Measurements from ENCODE around the gene SYNGR1. TPM values are rescaled to one million over a fixed set of nuclear protein-coding genes. Genes with fewer than 3 reads are reported as not detected.

The SYNGR1 gene
- total RNA-seq, 1 experiment from 2014 or later: 17.8 TPM

GRCh38 chr22:39303892-39304671, 45.7 kb upstream of the SYNGR1 start:
- no TSS peak for BruUV-seq (replicated peaks)
- CTCF ChIA-PET: no interaction called here
- no peak for DNase-seq (ENCODE audit: low read depth, low spot score)
- no peaks in the 10 kb centered on the region for H3K36me3 ChIP-seq (ENCODE audit: control insufficient read depth, insufficient read depth, low read length)
- no peak overlapping the region; the same call in 1 of the 2 replicates for H3K27ac ChIP-seq (ENCODE audit: low read length)
- POLR2A ChIA-PET: no interaction called here
- H3K4me3 ChIP-seq (ENCODE audit: low read depth in 2 of 2, low read length in 2 of 2): no peak overlapping the region
- intact Hi-C loops (cut with micrococcal nuclease; ENCODE audit: unreplicated experiment) (no loop called here), in situ Hi-C loops (cut with HindIII; ENCODE audit: low pct_unique_long_range_greater_than_20kb, low sequenced_read_pairs) (no loop called here)
- H3K27me3 ChIP-seq (ENCODE audit: control insufficient read depth, insufficient read depth, low read length): no peaks in the 10 kb centered on the region
- TF ChIP-seq SIN3A (IDR thresholded peaks at IDR 0.05; ENCODE audit: borderline replicate concordance, insufficient read depth, low read depth, low read length): no peak
- TF ChIP-seq REST (IDR thresholded peaks at IDR 0.05; ENCODE audit: insufficient read depth in 1 of 2, low read depth in 2 of 2, low read length in 1 of 2): no peak
- TF ChIP-seq TCF7L2 (IDR thresholded peaks at IDR 0.05; ENCODE audit: low read depth, low read length): no peak
- TF ChIP-seq POLR2AphosphoS5 (IDR thresholded peaks at IDR 0.05; ENCODE audit: low read depth, low read length): no peak
- no peak for ATAC-seq
- no peaks in the 10 kb centered on the region for H3K9me3 ChIP-seq (ENCODE audit: control insufficient read depth, insufficient read depth, low read depth, low read length)
- H3K4me1 ChIP-seq (ENCODE audit: control insufficient read depth, insufficient read depth, low read length): peaks cover 41% of the 10 kb centered on the region

GRCh38 chr22:39306456-39307361, 43.1 kb upstream of the SYNGR1 start:
- in situ Hi-C loops (cut with HindIII; ENCODE audit: low pct_unique_long_range_greater_than_20kb, low sequenced_read_pairs): no loop called here
- intact Hi-C loops (cut with micrococcal nuclease; ENCODE audit: unreplicated experiment): no loop called here
- ChIA-PET CTCF (interaction anchor here (0.5 to 0.9 kb wide), 3 partner anchors 13 to 86 kb away, joined by 5 to 7 read pairs (median 7); no protein-coding TSS in a partner anchor), POLR2A (no interaction called here)
- DNase-seq (ENCODE audit: low read depth, low spot score) (no peak), ATAC-seq (no peak)
- Histone ChIP-seq H3K36me3 (ENCODE audit: control insufficient read depth, insufficient read depth, low read length) (no peaks in the 10 kb centered on the region), H3K27me3 (ENCODE audit: control insufficient read depth, insufficient read depth, low read length) (no peaks in the 10 kb centered on the region), H3K27ac (ENCODE audit: low read length) (peak overlapping the region; percentile 63), H3K4me1 (ENCODE audit: control insufficient read depth, insufficient read depth, low read length) (peaks cover 38% of the 10 kb centered on the region), H3K4me3 (ENCODE audit: low read depth in 2 of 2, low read length in 2 of 2) (no peak overlapping the region), H3K9me3 (ENCODE audit: control insufficient read depth, insufficient read depth, low read depth, low read length) (no peaks in the 10 kb centered on the region)
- TF ChIP-seq POLR2AphosphoS5 (IDR thresholded peaks at IDR 0.05; ENCODE audit: low read depth, low read length) (no peak), SIN3A (IDR thresholded peaks at IDR 0.05; ENCODE audit: borderline replicate concordance, insufficient read depth, low read depth, low read length) (no peak), TCF7L2 (IDR thresholded peaks at IDR 0.05; ENCODE audit: low read depth, low read length) (no peak), CTCF (IDR thresholded peaks at IDR 0.05) (peak; percentile 73), REST (IDR thresholded peaks at IDR 0.05; ENCODE audit: insufficient read depth in 1 of 2, low read depth in 2 of 2, low read length in 1 of 2) (no peak)
- BruUV-seq (replicated peaks): no TSS peak
